UCSD-AML1 (cell line): Measurements from ENCODE around the gene MED12.

Experiments used
- DNase-seq: peaks from one replicate; lab custom pipeline; 2025; ENCODE audit not compliant: unreplicated experiment; lab: John Stamatoyannopoulos, UW

Gene MED12

GRCh38 chrX:71118032-71118984, at the start of gene MED12:
MED12 (plus strand) TSS chrX:71118596; CDS start chrX:71118755, 159 bp downstream.
- peak; percentile 77 for DNase-seq

- DNase-seq, result no peak
These were observed 47.9 kb upstream of the MED12 start for GRCh38 chrX:71070531-71070930.

DNA sequence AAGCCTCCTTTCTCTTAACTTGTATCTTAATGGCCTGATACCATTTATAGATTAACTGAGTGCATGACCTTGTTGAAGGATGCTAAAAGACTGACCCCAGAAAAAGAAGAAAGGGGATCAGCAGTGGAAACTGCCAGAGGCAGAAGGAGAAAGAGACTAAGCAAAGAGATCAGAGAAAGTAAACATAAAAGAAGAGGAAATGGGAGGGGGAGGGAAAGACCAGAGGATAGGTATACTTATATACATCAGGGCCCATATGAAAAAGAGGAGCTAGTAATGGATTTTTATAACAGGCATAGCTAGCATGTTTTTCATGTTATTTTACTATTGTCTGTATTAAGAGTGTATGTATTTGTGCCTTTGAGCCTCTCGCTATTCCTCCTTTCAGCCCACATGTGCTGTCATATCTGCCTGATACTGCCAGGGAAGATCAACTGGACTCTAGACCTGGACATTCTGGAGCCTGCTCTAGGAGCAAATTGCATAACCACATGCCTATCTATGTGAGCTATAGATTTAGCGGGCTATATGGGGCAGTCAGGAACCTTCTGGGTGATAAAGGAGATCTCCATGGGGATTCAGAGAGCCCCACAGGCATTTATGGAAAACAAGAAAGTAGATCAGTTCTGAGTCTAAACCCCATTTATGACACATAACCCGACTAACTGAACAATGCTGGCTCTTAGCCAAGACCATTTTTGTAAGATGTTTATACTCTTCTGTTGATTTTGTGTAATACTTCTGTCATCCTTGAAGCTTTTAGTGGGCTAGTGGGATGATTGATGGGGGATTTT, 36.9 kb upstream of the MED12 start:
- no peak for DNase-seq

DNA sequence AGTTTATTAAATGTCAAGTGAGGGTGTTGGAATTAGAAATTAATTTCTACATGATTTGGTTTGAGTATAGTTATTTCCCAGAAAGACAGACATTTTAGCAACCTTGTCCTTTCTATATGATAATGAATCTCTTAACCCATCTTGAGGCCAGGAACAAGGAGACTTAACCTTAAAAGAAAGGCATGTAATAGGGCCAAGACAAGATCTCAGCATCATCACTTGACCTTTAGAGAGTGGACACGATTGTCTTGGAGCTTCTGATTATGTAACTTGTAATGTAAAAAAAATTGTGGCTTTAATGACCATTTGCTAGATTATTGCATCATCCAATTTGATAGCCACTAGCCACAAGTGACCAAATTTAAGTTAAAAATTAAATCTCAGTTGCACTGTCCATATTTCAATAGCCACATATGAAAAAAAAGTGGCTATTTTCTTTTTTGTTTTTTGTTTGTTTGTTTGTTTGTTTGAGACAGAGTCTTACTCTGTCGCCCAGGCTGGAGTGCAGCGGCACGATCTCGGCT, 36.2 kb upstream of the MED12 start:
- DNase-seq, result no peak

DNA sequence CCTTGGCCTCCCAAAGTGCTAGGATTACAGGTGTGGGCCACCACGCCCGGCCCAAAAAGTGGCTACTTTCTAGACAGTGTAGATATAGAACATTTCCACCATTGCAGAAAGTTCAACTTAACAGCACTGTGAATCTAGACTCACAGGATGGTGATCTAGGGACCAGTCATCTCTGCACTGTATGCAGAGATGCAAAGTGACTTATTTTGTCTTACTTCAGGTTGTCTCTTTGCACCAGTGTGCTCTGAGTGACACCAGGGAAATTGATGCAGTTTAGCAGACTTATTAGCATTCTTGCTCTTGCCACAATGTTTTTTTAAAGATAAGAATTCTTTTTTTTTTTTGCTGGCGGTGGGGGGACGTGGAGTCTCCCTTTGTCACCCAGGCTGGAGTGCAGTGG, 35.6 kb upstream of the MED12 start:
- DNase-seq, result no peak

- no peak for DNase-seq
These were observed 32.5 kb upstream of the MED12 start for GRCh38 chrX:71085900-71086299.

- no peak for DNase-seq
These were observed 27.1 kb upstream of the MED12 start for GRCh38 chrX:71091263-71091662.

- DNase-seq, result no peak
These were observed 23.4 kb upstream of the MED12 start for GRCh38 chrX:71095033-71095432.

DNA sequence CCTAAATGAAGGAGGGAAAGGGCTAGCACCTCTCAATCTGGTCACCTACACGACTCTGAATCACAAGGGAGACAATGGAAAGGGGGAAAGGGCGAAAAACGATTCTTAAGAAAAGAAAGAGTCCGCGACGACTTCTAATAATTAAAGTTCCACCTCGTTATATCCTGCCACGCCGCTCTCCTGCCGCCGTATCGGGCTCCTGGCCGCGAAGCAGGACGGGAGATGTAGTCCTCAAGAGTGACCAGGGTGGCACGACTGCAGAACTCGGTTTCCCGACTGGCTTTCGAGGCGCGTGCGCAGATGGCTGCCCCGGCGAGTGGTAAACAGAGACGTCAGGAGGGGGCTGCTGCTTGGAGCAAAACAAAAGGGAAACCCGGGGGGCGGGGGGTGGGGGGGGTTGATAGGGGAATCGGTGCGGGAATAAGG, 22.8 kb upstream of the MED12 start, which contains the start of gene FOXO4:
FOXO4 (plus strand) TSS at position 297 of the 426 bp plus-strand sequence. CDS start 678 bp downstream, outside the sequence.
- peak; percentile 85 for DNase-seq

DNA sequence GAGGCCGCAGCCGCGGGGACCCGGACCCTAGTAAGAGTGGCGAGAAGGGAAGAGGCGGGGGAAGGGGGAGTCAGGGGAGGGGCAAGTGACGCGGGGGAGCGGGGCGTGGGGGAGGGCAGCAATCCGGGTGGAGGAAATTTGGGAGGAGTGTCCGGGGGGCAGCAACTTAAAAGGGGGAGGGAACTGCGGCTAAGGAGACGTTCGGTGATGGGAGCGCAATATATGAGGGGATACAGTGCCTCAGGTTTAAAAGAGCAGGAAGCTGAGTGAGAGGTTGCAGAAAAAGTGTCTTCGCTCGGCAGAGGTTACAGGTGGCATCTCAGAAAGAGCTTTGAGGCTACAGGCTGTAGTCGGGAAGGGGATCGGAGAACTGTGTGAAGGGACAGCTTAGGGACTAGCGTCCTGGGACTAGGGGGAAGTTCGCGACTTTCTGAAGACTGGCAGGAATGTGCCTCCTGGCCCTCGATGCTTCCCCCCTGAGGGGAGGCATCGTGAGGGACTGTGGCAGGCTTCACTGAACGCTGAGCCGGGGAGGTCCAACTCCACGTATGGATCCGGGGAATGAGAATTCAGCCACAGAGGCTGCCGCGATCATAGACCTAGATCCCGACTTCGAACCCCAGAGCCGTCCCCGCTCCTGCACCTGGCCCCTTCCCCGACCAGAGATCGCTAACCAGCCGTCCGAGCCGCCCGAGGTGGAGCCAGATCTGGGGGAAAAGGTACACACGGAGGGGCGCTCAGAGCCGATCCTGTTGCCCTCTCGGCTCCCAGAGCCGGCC, 22.2 kb upstream of the MED12 start:
- DNase-seq, result no peak

DNA sequence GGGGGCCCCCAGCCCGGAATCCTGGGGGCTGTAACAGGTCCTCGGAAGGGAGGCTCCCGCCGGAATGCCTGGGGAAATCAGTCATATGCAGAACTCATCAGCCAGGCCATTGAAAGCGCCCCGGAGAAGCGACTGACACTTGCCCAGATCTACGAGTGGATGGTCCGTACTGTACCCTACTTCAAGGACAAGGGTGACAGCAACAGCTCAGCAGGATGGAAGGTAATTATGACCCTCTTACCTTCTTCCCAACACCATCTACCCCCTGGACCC, 21.7 kb upstream of the MED12 start:
- DNase-seq, result no peak

DNA sequence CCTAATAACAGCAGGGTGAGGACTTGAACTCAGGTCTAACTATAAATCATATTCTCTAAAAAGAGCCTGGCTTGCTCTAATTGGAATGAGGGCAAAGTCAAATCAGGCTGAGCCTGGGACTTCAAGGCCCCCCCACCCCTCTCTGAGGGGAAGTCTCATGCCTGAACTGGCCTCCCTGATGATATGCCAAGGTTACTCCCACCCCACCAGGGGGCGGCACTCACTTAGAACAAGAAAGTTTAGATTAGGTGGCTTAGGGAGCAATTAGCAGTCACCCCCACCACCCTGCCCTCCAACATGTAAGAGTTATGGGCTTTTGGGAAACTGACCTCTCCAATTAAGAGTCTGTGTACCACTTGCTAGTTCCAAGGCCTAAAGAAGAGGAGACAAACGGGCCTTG, 20.1 kb upstream of the MED12 start:
- DNase-seq, result peak; percentile 64

DNA sequence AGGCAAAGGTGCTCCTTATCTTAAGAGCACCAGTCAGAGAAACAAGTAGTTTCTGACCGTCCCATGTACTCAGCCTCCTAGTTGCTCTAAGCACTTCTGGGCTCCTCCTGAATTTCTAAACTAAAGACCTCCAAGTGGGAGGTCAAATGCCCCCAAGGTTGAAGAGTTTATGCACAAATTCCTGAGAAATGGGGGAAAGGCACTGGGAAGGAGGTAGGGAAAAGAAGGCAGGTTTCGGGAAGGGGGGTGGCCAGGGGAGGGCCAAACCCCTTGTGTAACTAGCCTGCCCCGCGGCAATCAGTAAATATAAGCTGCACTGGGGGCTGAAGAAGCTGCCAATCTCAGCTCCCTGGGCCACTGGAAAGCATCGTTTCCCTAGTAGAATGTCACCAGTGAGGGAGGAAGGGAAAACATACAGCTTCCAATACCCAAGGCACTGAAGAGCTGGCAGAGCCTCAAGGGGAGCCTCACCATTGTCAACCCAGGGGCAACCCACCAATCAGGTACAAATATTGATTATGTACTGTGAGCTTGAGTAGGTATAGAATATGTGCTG, 19.4 kb upstream of the MED12 start:
- no peak for DNase-seq

DNA sequence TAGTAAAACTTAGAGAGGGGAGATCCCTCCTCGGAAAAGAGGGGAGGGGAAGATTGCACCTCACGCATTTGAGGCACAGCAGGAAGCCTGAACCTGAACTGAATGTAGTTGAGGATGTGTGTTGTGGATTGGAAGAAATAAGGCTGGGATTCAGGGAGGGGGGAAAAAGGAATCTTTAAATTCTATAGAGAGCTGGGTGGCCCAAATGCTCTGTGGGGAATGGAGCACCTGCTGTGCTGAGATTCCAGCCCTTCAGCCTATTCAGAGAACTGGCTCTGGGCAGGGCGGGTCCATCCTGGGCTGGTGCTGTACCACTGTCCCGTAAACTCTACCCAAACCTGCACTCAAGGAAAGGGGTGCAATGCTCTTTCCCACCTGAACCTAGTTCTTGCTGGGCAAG, 18.7 kb upstream of the MED12 start:
- DNase-seq, result no peak

GRCh38 chrX:71100581-71101505, 17.6 kb upstream of the MED12 start:
- DNase-seq, result no peak

DNA sequence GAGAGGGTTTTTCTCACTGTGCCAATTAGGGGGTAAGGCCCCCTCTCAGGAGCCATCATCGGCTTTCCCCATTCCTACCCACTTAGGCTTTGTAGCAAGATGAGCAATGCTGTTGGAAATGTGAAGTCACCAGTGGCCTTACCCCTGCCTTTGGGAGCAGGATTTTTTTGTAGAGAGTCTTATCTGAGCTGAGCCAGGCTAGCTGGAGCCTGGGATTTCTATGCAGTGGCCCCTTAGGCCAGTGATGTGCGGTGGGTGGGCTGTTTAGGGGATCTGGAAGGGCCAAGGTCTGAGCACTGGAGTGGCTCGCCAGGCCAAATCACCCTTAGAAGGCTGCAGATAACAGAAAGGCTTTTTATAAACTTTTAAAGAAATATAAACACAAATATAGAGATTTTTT, 16.1 kb upstream of the MED12 start:
- no peak for DNase-seq

DNA sequence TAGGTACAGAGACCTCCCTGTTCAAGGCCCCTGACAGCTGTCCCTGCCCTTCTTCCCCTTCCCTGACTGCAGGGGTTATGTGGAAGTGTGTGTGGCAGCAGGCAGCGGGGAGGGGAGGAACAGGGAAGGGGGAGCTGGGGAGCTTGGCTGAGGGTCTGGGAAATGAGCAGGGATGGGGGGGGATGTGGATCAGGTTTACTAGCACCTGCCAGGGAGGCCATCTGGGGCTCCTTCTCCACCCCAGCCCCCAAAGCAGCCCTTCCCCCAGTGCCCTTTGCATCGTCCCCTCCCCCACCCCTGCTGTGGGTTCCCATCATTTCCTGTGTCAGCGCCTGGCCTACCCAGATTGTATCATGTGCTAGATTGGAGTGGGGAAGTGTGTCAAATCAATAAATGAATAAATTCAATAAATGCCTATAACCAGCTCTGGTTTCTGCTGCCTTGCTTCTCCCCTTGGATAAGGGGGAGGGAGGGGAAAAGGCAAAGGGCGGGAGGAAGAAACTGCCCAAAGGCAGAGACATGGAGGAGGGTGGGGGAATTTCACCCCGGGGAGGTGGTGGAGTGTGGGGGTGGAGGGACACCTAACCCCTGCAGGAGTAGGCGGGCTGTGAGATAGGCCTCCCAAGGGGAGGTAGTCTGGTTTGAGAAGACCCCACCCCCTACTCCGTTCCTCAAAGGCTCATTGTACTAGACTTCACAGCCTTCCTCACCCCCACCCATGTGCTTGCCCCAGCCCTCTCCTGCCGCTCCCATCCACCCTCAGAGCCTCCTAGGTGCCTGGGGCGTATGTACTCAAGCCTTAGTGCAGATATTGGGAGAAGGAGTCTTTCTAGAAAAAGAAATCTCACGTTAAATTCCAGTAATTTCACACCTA, 15.0 kb upstream of the MED12 start:
- DNase-seq, result peak; percentile 75

DNA sequence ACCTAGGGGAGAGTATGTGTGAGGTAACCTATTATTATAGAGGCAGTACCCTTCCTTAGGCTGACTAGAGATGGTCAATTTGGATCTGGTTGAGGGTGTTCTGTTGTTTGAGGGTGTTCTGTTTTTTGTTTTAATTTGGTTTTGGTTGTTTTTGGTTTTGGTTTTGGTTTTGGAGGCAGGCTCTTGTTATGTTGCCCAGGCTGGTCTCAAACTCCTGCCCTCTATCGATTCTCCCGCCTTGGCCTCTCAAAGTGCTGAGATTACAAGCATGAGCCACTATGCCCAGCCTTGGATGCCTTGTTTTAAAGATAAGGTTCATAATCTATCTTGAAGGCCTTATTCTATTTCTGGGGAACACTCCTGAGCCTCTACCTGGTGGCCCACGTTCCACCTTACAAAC, 12.8 kb upstream of the MED12 start:
- no peak for DNase-seq

GRCh38 chrX:71106427-71106826, 12.0 kb upstream of the MED12 start, which contains the start of gene CXorf65:
CXorf65 (minus strand) TSS chrX:71106740; CDS start chrX:71106556, 184 bp downstream.
- no peak for DNase-seq
